K562 (cell line): ENCODE results near the gene BRPF1. TPM values are rescaled to one million over a fixed set of nuclear protein-coding genes. Genes with fewer than 3 reads are reported as not detected.

Experiments used
- CREBBP ChIP-seq: IDR thresholded peaks from one replicate; pipeline ENCODE4 v1.6.1; 2012; ENCODE audit warnings: low read depth, mild to moderate bottlenecking, control low read depth, inconsistent platforms, low read length
- ETS2 ChIP-seq: IDR thresholded peaks from 2 replicates; pipeline ENCODE4 v1.6.1; 2016; ENCODE audit warnings: borderline replicate concordance, missing genetic modification characterization, mild to moderate bottlenecking, moderate library complexity, missing compliant biosample characterization; ENCODE audit not compliant: poor library complexity, severe bottlenecking
- ETV1 ChIP-seq: fragments of 450-650 bp; conservative IDR thresholded peaks from 2 replicates; pipeline ENCODE4 v1.6.1; 2016; ENCODE audit warnings: missing genetic modification characterization, control low read depth, low read depth, missing compliant biosample characterization
- HDAC2 ChIP-seq: fragments of 450-650 bp; IDR thresholded peaks from 2 replicates; pipeline ENCODE4 v1.6.1; 2016; ENCODE audit warnings: mild to moderate bottlenecking
- MXI1 ChIP-seq: IDR thresholded peaks from 2 replicates; pipeline ENCODE4 v1.6.1; 2011; ENCODE audit warnings: low read depth, mild to moderate bottlenecking, improper control_type of control experiment, low read length
- NR4A1 ChIP-seq, 2 experiments: fragments of 250-450 bp in 1 of 2; fragments of 450-650 bp in 1 of 2; sonication (Bioruptor Pico) in 1 of 2; IDR thresholded peaks; 2 replicates each; pipeline versions ENCODE4 v1.4.0 to v1.6.1; 2016 to 2020; ENCODE audit warnings: mild to moderate bottlenecking in 2 of 2, missing compliant biosample characterization in 1 of 2, missing genetic modification characterization in 1 of 2, moderate library complexity in 1 of 2
- TFAM ChIP-seq: fragments of 250-450 bp; sonication (Bioruptor Pico); conservative IDR thresholded peaks from 2 replicates; pipeline ENCODE4 v1.5.0; 2021; ENCODE audit warnings: mild to moderate bottlenecking, moderate library complexity
- ZNF165 ChIP-seq: fragments of 250-450 bp; sonication (Bioruptor Pico); IDR thresholded peaks from 2 replicates; pipeline ENCODE4 v1.4.0; 2020; ENCODE audit warnings: borderline replicate concordance
- polyA plus RNA-seq, 8 experiments: library from polyadenylated mRNA; depleted of rRNA in 4 of 8; stranded (reverse) in 5 of 8; unstranded in 3 of 8; fragments of >200 nt; fragmentation: Nextera tagmentation in 2 of 8; fragmentation: Illumina TruSeq in 1 of 8; extraction: Ambion mirVana in 2 of 8; extraction: Trizol in 1 of 8; gene quantifications; 2 replicates each; pipeline versions ENCODE4 v1.2.1 to v1.2.3, GENCODE V29; 2011 to 2014; ENCODE audit warnings: inconsistent platforms in 1 of 8, missing spikeins in 1 of 8
- total RNA-seq, 7 experiments: library from RNA; depleted of rRNA in 6 of 7; stranded (reverse); fragments of >200 nt in 6 of 7; fragmentation: Illumina TruSeq in 2 of 7; extraction: Trizol in 2 of 7; gene quantifications; 2 replicates each; pipeline versions ENCODE4 v1.2.1 to v1.2.3, GENCODE V29; 2011 to 2021; ENCODE audit warnings: low replicate concordance in 1 of 7
- TF ChIP-seq, protein P1 (sequence below): fragments of 250-450 bp; sonication (Bioruptor Pico); IDR thresholded peaks from 2 replicates; pipeline ENCODE4 v1.8.0; 2021; ENCODE audit warnings: mild to moderate bottlenecking, moderate library complexity
- TF ChIP-seq, protein P2 (sequence below): fragments of 450-650 bp; IDR thresholded peaks from 2 replicates; pipeline ENCODE4 v1.6.1; 2018; ENCODE audit not compliant: partially characterized antibody
- TF ChIP-seq, protein P3 (sequence below): fragments of 250-450 bp; sonication (Bioruptor Pico); IDR thresholded peaks from 2 replicates; pipeline ENCODE4 v1.8.0; 2021; ENCODE audit warnings: borderline replicate concordance, mild to moderate bottlenecking, moderate library complexity; ENCODE audit not compliant: poor library complexity, severe bottlenecking
- TF ChIP-seq, protein P4 (sequence below): fragments of 250-450 bp; sonication (Bioruptor Pico); IDR thresholded peaks from 2 replicates; pipeline ENCODE4 v1.5.0; 2021
- TF ChIP-seq, protein P5 (sequence below): sonication (generic); formaldehyde crosslinking; IDR thresholded peaks from 2 replicates; pipeline ENCODE4 v1.8.0; 2022; ENCODE audit warnings: mild to moderate bottlenecking, missing genetic modification reagents
- TF ChIP-seq, protein P6 (sequence below): fragments of 450-650 bp; IDR thresholded peaks from 2 replicates; pipeline ENCODE4 v1.6.1; 2016; ENCODE audit warnings: mild to moderate bottlenecking

BRPF1 gene
- total and polyA plus RNA-seq, 9 of the 15 experiments (the other 6 are each of a cell fraction or from before 2014, with no cell fraction given) = 1.1 to 40.2 (median 23.5) TPM

DNA sequence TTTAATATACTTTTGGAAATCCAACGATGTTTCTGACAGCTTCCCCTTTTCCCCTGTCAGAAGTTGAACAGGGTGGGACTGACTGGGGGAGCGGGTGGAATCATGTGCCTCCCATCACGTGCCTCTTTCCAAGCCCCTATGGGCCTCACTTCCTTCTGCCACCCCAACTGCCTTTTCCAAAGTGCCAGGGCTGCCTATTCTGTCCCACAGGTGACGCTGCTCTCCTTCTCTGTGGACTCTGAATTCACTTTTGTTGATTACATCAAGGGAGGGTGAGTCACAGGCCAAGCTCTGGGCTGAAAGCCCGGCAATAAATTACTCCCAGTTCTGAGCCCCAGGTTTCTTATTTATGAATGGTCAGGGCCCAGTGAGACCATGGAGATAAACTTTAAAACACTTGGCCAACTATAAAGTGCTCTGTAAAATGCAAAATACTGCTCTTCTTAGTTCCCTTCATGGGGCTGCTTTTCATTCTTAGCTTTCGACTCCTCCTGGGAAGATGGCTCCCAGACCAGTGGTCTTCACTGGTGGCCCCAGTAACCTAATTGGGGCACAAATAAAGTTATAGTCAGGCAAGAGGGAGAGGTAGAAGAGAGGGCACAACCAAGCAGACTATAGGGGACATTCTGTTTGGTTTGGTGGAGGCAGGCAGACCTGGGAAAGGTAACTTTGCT is 15.6 kb upstream of the BRPF1 start (continued):
- TF ChIP-seq, protein P1, sequence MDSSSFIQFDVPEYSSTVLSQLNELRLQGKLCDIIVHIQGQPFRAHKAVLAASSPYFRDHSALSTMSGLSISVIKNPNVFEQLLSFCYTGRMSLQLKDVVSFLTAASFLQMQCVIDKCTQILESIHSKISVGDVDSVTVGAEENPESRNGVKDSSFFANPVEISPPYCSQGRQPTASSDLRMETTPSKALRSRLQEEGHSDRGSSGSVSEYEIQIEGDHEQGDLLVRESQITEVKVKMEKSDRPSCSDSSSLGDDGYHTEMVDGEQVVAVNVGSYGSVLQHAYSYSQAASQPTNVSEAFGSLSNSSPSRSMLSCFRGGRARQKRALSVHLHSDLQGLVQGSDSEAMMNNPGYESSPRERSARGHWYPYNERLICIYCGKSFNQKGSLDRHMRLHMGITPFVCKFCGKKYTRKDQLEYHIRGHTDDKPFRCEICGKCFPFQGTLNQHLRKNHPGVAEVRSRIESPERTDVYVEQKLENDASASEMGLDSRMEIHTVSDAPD (CRISPR knock-in tag) = no peak
- TF ChIP-seq, protein P2, sequence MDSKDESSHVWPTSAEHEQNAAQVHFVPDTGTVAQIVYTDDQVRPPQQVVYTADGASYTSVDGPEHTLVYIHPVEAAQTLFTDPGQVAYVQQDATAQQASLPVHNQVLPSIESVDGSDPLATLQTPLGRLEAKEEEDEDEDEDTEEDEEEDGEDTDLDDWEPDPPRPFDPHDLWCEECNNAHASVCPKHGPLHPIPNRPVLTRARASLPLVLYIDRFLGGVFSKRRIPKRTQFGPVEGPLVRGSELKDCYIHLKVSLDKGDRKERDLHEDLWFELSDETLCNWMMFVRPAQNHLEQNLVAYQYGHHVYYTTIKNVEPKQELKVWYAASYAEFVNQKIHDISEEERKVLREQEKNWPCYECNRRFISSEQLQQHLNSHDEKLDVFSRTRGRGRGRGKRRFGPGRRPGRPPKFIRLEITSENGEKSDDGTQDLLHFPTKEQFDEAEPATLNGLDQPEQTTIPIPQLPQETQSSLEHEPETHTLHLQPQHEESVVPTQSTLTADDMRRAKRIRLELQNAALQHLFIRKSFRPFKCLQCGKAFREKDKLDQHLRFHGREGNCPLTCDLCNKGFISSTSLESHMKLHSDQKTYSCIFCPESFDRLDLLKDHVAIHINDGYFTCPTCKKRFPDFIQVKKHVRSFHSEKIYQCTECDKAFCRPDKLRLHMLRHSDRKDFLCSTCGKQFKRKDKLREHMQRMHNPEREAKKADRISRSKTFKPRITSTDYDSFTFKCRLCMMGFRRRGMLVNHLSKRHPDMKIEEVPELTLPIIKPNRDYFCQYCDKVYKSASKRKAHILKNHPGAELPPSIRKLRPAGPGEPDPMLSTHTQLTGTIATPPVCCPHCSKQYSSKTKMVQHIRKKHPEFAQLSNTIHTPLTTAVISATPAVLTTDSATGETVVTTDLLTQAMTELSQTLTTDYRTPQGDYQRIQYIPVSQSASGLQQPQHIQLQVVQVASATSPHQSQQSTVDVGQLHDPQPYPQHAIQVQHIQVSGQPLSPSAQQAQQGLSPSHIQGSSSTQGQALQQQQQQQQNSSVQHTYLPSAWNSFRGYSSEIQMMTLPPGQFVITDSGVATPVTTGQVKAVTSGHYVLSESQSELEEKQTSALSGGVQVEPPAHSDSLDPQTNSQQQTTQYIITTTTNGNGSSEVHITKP = no peak
- TF ChIP-seq, protein P3, sequence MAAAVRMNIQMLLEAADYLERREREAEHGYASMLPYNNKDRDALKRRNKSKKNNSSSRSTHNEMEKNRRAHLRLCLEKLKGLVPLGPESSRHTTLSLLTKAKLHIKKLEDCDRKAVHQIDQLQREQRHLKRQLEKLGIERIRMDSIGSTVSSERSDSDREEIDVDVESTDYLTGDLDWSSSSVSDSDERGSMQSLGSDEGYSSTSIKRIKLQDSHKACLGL (CRISPR knock-in tag) = no peak
- TF ChIP-seq, protein P4, sequence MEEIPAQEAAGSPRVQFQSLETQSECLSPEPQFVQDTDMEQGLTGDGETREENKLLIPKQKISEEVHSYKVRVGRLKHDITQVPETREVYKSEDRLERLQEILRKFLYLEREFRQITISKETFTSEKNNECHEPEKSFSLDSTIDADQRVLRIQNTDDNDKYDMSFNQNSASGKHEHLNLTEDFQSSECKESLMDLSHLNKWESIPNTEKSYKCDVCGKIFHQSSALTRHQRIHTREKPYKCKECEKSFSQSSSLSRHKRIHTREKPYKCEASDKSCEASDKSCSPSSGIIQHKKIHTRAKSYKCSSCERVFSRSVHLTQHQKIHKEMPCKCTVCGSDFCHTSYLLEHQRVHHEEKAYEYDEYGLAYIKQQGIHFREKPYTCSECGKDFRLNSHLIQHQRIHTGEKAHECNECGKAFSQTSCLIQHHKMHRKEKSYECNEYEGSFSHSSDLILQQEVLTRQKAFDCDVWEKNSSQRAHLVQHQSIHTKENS = no peak
- TF ChIP-seq NR4A1 (CRISPR knock-in tag; IDR thresholded peaks at IDR 0.05) (no peak), NR4A1 (tag; IDR thresholded peaks at IDR 0.05) (no peak), TFAM (CRISPR knock-in tag) (no peak), ETV1 (tag) (peak; percentile 56), ETS2 (tag) (no peak), ZNF165 (no peak), HDAC2 (0 out of 2 replicates have a peak, but pooled peaks have one; percentile 37), CREBBP (no peak), MXI1 (peak; percentile 23; the same call in 1 of the 2 replicates)
- TF ChIP-seq, protein P5, sequence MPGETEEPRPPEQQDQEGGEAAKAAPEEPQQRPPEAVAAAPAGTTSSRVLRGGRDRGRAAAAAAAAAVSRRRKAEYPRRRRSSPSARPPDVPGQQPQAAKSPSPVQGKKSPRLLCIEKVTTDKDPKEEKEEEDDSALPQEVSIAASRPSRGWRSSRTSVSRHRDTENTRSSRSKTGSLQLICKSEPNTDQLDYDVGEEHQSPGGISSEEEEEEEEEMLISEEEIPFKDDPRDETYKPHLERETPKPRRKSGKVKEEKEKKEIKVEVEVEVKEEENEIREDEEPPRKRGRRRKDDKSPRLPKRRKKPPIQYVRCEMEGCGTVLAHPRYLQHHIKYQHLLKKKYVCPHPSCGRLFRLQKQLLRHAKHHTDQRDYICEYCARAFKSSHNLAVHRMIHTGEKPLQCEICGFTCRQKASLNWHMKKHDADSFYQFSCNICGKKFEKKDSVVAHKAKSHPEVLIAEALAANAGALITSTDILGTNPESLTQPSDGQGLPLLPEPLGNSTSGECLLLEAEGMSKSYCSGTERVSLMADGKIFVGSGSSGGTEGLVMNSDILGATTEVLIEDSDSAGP (CRISPR knock-in tag) = no peak
- TF ChIP-seq, protein P6, sequence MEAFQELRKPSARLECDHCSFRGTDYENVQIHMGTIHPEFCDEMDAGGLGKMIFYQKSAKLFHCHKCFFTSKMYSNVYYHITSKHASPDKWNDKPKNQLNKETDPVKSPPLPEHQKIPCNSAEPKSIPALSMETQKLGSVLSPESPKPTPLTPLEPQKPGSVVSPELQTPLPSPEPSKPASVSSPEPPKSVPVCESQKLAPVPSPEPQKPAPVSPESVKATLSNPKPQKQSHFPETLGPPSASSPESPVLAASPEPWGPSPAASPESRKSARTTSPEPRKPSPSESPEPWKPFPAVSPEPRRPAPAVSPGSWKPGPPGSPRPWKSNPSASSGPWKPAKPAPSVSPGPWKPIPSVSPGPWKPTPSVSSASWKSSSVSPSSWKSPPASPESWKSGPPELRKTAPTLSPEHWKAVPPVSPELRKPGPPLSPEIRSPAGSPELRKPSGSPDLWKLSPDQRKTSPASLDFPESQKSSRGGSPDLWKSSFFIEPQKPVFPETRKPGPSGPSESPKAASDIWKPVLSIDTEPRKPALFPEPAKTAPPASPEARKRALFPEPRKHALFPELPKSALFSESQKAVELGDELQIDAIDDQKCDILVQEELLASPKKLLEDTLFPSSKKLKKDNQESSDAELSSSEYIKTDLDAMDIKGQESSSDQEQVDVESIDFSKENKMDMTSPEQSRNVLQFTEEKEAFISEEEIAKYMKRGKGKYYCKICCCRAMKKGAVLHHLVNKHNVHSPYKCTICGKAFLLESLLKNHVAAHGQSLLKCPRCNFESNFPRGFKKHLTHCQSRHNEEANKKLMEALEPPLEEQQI = no peak; the same call in 1 of the 2 replicates
